HepG2 (cell line): ENCODE measurements around the gene HDLBP. TPM values are rescaled to one million over a fixed set of nuclear protein-coding genes. Genes with fewer than 3 reads are reported as not detected.

Experiments used
- BRD4 ChIP-seq: sonication (generic); formaldehyde crosslinking; IDR thresholded peaks from 2 replicates; pipeline ENCODE4 v1.4.0; 2020; ENCODE audit warnings: missing genetic modification reagents
- FOXA1 ChIP-seq, 2 experiments: fragments of 450-650 bp in 1 of 2; sonication (generic) in 1 of 2; formaldehyde crosslinking in 1 of 2; IDR thresholded peaks; 2 replicates each; pipeline versions ENCODE4 v1.4.0 to v1.6.1; 2016 to 2020; ENCODE audit warnings: missing genetic modification reagents in 1 of 2
- FOXP4 ChIP-seq: sonication (generic); formaldehyde crosslinking; IDR thresholded peaks from 2 replicates; pipeline ENCODE4 v1.4.0; 2020; ENCODE audit warnings: missing genetic modification reagents
- HNRNPUL1 ChIP-seq: fragments of 200-400 bp; formaldehyde crosslinking; IDR thresholded peaks from 2 replicates; pipeline ENCODE4 v1.6.1; 2017; ENCODE audit warnings: low read depth, mild to moderate bottlenecking, low read length, moderate library complexity
- HOXD1 ChIP-seq: sonication (generic); formaldehyde crosslinking; IDR thresholded peaks from 2 replicates; pipeline ENCODE4 v1.5.0; 2020; ENCODE audit warnings: missing genetic modification reagents
- MED1 ChIP-seq: sonication (generic); formaldehyde crosslinking; IDR thresholded peaks from 2 replicates; pipeline ENCODE4 v1.4.0; 2020; ENCODE audit warnings: missing genetic modification reagents
- SMAD3 ChIP-seq: sonication (generic); formaldehyde crosslinking; IDR thresholded peaks from 2 replicates; pipeline ENCODE4 v1.4.0; 2020; ENCODE audit warnings: missing genetic modification reagents
- SOX5 ChIP-seq: IDR thresholded peaks from 2 replicates; pipeline ENCODE4 v1.6.1; 2016; ENCODE audit warnings: borderline replicate concordance
- SSRP1 ChIP-seq: IDR thresholded peaks from 2 replicates; pipeline ENCODE4 v1.6.1; 2016; ENCODE audit warnings: control low read depth
- TARDBP ChIP-seq: sonication (generic); formaldehyde crosslinking; IDR thresholded peaks from 2 replicates; pipeline ENCODE4 v1.8.0; 2022; ENCODE audit warnings: mild to moderate bottlenecking, missing genetic modification reagents
- TFDP2 ChIP-seq: sonication (generic); formaldehyde crosslinking; IDR thresholded peaks from 2 replicates; pipeline ENCODE4 v1.4.0; 2020; ENCODE audit warnings: missing genetic modification reagents
- ZFX ChIP-seq: sonication (generic); formaldehyde crosslinking; IDR thresholded peaks from 2 replicates; pipeline ENCODE4 v1.4.0; 2020; ENCODE audit warnings: mild to moderate bottlenecking, low read depth, missing genetic modification reagents, moderate library complexity
- ZFYVE20 ChIP-seq: sonication (generic); formaldehyde crosslinking; IDR thresholded peaks from 2 replicates; pipeline ENCODE4 v1.8.0; 2023; ENCODE audit warnings: low read depth, mild to moderate bottlenecking, moderate library complexity, missing genetic modification reagents, borderline replicate concordance
- ZHX1 ChIP-seq: sonication (generic); formaldehyde crosslinking; IDR thresholded peaks from 2 replicates; pipeline ENCODE4 v1.8.1; 2022; ENCODE audit warnings: low read depth, mild to moderate bottlenecking, missing genetic modification reagents
- ZNF225 ChIP-seq: sonication (generic); formaldehyde crosslinking; IDR thresholded peaks from 2 replicates; pipeline ENCODE4 v1.4.0; 2020; ENCODE audit warnings: mild to moderate bottlenecking, missing genetic modification reagents
- ZNF296 ChIP-seq: sonication (generic); formaldehyde crosslinking; conservative IDR thresholded peaks from 2 replicates; pipeline ENCODE4 v1.5.0; 2020; ENCODE audit warnings: mild to moderate bottlenecking, missing genetic modification reagents
- ZNF333 ChIP-seq: sonication (generic); formaldehyde crosslinking; IDR thresholded peaks from 2 replicates; pipeline ENCODE4 v1.4.0; 2020; ENCODE audit warnings: mild to moderate bottlenecking, missing genetic modification reagents, borderline replicate concordance
- ZNF446 ChIP-seq: sonication (generic); formaldehyde crosslinking; IDR thresholded peaks from 2 replicates; pipeline ENCODE4 v1.5.0; 2020; ENCODE audit warnings: mild to moderate bottlenecking, missing genetic modification reagents
- ZNF607 ChIP-seq: sonication (generic); formaldehyde crosslinking; IDR thresholded peaks from 2 replicates; pipeline ENCODE4 v1.5.1; 2020; ENCODE audit warnings: missing genetic modification reagents, mild to moderate bottlenecking, borderline replicate concordance
- ZZZ3 ChIP-seq: sonication (generic); formaldehyde crosslinking; IDR thresholded peaks from 2 replicates; pipeline ENCODE4 v1.4.0; 2020; ENCODE audit warnings: missing genetic modification reagents, mild to moderate bottlenecking, borderline replicate concordance
- polyA plus RNA-seq, 8 experiments: library from polyadenylated mRNA; depleted of rRNA in 3 of 8; stranded (reverse) in 7 of 8; unstranded in 1 of 8; fragments of >200 nt; fragmentation: Illumina TruSeq in 4 of 8; extraction: Trizol in 4 of 8; gene quantifications; 2 replicates each; pipeline versions ENCODE4 v1.2.1 to v1.2.3, GENCODE V29; 2011 to 2016; ENCODE audit warnings: low read depth in 4 of 8, missing spikeins in 1 of 8, mixed read lengths in 1 of 8; ENCODE audit not compliant: insufficient read depth in 1 of 8
- total RNA-seq, 5 experiments: library from RNA; depleted of rRNA; stranded (reverse); fragments of >200 nt; fragmentation: Illumina TruSeq; extraction: Trizol; gene quantifications; 2 replicates each; pipeline ENCODE4 v1.2.3, GENCODE V29; 2016; ENCODE audit warnings: low read depth in 1 of 5
- TF ChIP-seq, protein P1 (sequence below): sonication (generic); formaldehyde crosslinking; IDR thresholded peaks from 2 replicates; pipeline ENCODE4 v1.8.0; 2022; ENCODE audit warnings: mild to moderate bottlenecking, missing genetic modification reagents, moderate library complexity

The HDLBP gene
- total and polyA plus RNA-seq, 2 of the 13 experiments (the other 11 are each of a cell fraction or from before 2014, with no cell fraction given) = 464 to 707 TPM

GRCh38 chr2:241218131-241219029 is 97.1 kb downstream of the HDLBP start (continued):
- TF ChIP-seq ZHX1 (CRISPR knock-in tag) (peak; percentile 77; the same call in 1 of the 2 replicates), BRD4 (peak; percentile 41; the same call in 1 of the 2 replicates), FOXP4 (0 out of 2 replicates have a peak, but pooled peaks have one; percentile 16), ZFYVE20 (peak; percentile 92; the same call in 1 of the 2 replicates), ZFX (CRISPR knock-in tag) (peak; percentile 83), MED1 (CRISPR knock-in tag) (peak; percentile 37; the same call in 1 of the 2 replicates), HNRNPUL1 (no peak), ZNF607 (CRISPR knock-in tag) (peak; percentile 76; the same call in 1 of the 2 replicates), ZNF446 (peak; percentile 89; the same call in 1 of the 2 replicates), ZNF225 (peak; percentile 44; the same call in 1 of the 2 replicates), SSRP1 (CRISPR knock-in tag) (0 out of 2 replicates have a peak, but pooled peaks have one; percentile 24), ZZZ3 (CRISPR knock-in tag) (0 out of 2 replicates have a peak, but pooled peaks have one; percentile 45), FOXA1 (IDR thresholded peaks at IDR 0.05) (no peak), FOXA1 (CRISPR knock-in tag; IDR thresholded peaks at IDR 0.05) (peak; percentile 61), SMAD3 (CRISPR knock-in tag) (no peak), ZNF296 (CRISPR knock-in tag) (0 out of 2 replicates have a peak, but pooled peaks have one; percentile 27), TARDBP (0 out of 2 replicates have a peak, but pooled peaks have one; percentile 31), ZNF333 (CRISPR knock-in tag) (peak; percentile 6; the same call in 1 of the 2 replicates), SOX5 (CRISPR knock-in tag) (0 out of 2 replicates have a peak, but pooled peaks have one; percentile 28), TFDP2 (peak; percentile 72), HOXD1 (CRISPR knock-in tag) (peak; percentile 61; the same call in 1 of the 2 replicates)
- TF ChIP-seq, protein P1, sequence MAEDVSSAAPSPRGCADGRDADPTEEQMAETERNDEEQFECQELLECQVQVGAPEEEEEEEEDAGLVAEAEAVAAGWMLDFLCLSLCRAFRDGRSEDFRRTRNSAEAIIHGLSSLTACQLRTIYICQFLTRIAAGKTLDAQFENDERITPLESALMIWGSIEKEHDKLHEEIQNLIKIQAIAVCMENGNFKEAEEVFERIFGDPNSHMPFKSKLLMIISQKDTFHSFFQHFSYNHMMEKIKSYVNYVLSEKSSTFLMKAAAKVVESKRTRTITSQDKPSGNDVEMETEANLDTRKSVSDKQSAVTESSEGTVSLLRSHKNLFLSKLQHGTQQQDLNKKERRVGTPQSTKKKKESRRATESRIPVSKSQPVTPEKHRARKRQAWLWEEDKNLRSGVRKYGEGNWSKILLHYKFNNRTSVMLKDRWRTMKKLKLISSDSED (CRISPR knock-in tag) = peak; percentile 76
